PFSK-1 (cell line): ENCODE data around the gene VEGFC.

Experiments used
- FOXP2 ChIP-seq: optimal IDR thresholded peaks from 2 replicates; pipeline ENCODE3; 2011; ENCODE audit warnings: borderline replicate concordance, control low read depth, inconsistent platforms; ENCODE audit not compliant: insufficient read depth; ENCODE audit errors: extremely low read length, extremely low read depth
- POLR2AphosphoS5 ChIP-seq: IDR thresholded peaks from 2 replicates; pipeline ENCODE4 v1.6.1; 2012; ENCODE audit warnings: low read depth, mild to moderate bottlenecking, control low read depth, low read length, moderate library complexity
- SIN3A ChIP-seq: IDR thresholded peaks from 2 replicates; pipeline ENCODE4 v1.6.1; 2012; ENCODE audit warnings: mild to moderate bottlenecking, low read length, moderate library complexity, borderline replicate concordance; ENCODE audit not compliant: insufficient read depth

DNA sequence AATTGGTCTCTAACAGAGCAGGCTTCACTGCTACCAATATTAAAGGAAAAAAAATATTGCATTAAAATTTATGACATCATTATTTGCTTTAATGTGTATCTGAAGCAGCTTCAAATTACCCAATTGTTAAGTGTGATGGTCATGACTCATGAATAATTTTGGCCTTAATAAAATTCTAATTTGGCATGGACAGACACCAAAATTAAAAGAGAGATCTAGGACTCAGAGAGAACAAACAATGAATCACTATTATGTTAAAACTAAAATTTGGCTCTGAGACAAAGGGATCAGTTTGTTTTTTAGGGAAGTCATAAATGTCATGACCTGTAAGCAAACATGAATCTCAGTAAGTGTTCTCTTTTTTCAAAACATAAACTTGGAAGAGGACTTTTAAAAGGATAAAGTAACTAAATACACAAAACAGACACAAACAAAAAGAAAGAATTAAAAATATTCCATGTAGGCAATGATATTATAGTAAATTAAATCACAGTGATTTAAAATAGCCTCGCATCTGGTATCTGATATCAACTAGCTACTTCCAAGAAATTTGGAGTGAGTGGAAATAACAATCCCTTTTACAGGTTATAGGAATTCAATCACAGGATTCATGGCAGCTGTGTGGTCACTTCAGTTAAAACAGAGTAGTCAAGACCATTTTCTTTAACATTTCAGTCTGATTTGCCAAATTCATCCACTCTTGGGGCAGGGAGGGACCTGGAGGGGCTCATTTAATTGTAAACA is 11.6 kb downstream of the VEGFC start:
- TF ChIP-seq POLR2AphosphoS5 (no peak), FOXP2 (no peak), SIN3A (no peak)
